ENCODE results near the gene AIG1.
"Not testable (repeated sequence)": the region's sequence is repeated elsewhere in the genome, so short reads cannot be mapped to it uniquely, and the experiment has no call there.

Gene AIG1

GRCh38 chr6:143331362-143331761 is 270.7 kb downstream of the AIG1 start:
- H3K36me3 ChIP-seq (ENCODE audit: control insufficient read depth, insufficient read depth, low read length): no peaks in the 10 kb centered on the region
- no peaks in the 10 kb centered on the region for H3K4me1 ChIP-seq (ENCODE audit: control insufficient read depth, insufficient read depth, low read length)
- no peaks in the 10 kb centered on the region for H3K27me3 ChIP-seq (ENCODE audit: control insufficient read depth, insufficient read depth, low read length)
- H3K4me3 ChIP-seq (ENCODE audit: low read depth, low read length): no peak overlapping the region
- H3K9ac ChIP-seq (ENCODE audit: low read depth, low read length): no peak overlapping the region
- no peaks in the 10 kb centered on the region for H3K9me3 ChIP-seq (ENCODE audit: control insufficient read depth, insufficient read depth, low read length)

DNA sequence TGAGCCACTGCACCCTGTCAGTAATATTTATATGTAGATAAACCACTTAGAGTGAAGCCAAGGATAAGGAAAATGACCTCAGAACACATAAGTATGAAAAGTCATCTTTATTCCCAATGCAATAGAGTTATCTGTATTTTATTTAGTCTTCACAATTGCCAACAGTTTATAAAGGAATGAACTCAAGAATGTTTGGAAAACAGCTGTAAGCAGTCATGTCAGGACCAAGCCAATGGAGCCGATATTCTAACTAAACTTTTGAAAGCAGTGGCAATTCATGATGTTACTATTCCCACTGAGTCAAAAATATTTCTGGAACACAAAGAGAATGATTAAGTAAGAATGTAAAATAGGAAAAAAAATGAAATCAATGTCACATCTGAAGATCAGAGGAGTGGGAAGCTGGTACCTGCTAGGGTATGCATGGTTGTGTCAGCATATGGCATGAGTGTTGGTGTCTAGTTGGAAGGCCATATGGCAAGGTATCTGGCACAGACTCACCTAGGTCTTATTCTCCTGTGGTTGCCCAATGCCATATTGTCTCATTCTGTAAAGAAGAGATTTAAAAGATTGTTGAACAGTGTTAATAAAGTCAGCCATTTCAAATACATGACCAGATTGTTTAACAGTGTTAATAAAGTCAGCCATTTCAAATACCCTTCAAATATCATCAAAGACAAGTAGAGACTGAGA is 271.6 kb downstream of the AIG1 start:
- Histone ChIP-seq H3K36me3 (ENCODE audit: control insufficient read depth, insufficient read depth, low read length) (no peaks in the 10 kb centered on the region), H3K4me1 (ENCODE audit: control insufficient read depth, insufficient read depth, low read length) (no peaks in the 10 kb centered on the region), H3K9ac (ENCODE audit: low read depth, low read length) (no peak overlapping the region), H3K4me3 (ENCODE audit: low read depth, low read length) (no peak overlapping the region), H3K9me3 (ENCODE audit: control insufficient read depth, insufficient read depth, low read length) (no peaks in the 10 kb centered on the region), H3K27me3 (ENCODE audit: control insufficient read depth, insufficient read depth, low read length) (no peaks in the 10 kb centered on the region)

GRCh38 chr6:143333081-143333480 is 272.4 kb downstream of the AIG1 start:
- H3K27me3 ChIP-seq (ENCODE audit: control insufficient read depth, insufficient read depth, low read length): no peaks in the 10 kb centered on the region
- H3K36me3 ChIP-seq (ENCODE audit: control insufficient read depth, insufficient read depth, low read length): no peaks in the 10 kb centered on the region
- H3K9ac ChIP-seq (ENCODE audit: low read depth, low read length): no peak overlapping the region
- H3K4me1 ChIP-seq (ENCODE audit: control insufficient read depth, insufficient read depth, low read length): no peaks in the 10 kb centered on the region
- H3K9me3 ChIP-seq (ENCODE audit: control insufficient read depth, insufficient read depth, low read length): no peaks in the 10 kb centered on the region
- H3K4me3 ChIP-seq (ENCODE audit: low read depth, low read length): no peak overlapping the region

DNA sequence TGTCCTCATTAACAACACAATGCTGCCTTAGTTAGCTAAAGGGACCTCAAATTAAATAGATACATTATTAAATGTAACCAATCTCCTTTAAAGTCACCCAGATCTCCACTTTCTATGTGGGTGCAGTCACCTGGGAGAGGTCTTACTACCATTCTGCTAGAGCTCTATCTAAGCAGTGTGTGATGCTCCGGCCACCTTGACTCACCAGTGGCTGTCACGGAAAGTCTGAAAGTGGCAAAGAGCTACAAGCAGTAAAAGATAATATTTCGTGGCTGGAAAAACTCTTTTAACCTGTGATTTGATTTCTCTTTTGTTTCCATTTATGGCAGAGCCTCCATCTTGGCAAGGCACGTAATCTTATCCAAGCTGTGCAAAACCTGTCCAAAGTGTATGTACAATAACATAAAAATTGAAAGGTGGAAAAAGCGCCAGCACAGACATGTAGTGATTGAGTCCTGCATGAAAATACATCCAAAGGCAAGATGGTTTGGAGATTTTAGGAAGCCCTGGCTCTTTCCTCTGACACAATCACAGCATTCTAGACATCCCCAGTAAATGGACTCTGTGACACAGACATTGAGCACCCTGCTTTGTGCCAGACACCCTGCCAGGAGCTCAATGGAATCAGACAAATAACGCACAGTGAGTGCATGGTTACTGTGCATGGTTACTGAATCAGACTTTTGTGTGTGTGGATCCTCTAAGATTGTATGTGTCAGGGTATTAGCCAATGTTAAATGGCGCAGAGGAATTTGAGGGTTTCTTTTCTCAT is 273.2 kb downstream of the AIG1 start:
- no peaks in the 10 kb centered on the region for H3K36me3 ChIP-seq (ENCODE audit: control insufficient read depth, insufficient read depth, low read length)
- no peaks in the 10 kb centered on the region for H3K27me3 ChIP-seq (ENCODE audit: control insufficient read depth, insufficient read depth, low read length)
- H3K4me1 ChIP-seq (ENCODE audit: control insufficient read depth, insufficient read depth, low read length): no peaks in the 10 kb centered on the region
- H3K9me3 ChIP-seq (ENCODE audit: control insufficient read depth, insufficient read depth, low read length): no peaks in the 10 kb centered on the region
- no peak overlapping the region for H3K9ac ChIP-seq (ENCODE audit: low read depth, low read length)
- no peak overlapping the region for H3K4me3 ChIP-seq (ENCODE audit: low read depth, low read length)

- Histone ChIP-seq H3K9me3 (ENCODE audit: control insufficient read depth, insufficient read depth, low read length) (no peaks in the 10 kb centered on the region), H3K4me3 (ENCODE audit: low read depth, low read length) (no peak overlapping the region), H3K36me3 (ENCODE audit: control insufficient read depth, insufficient read depth, low read length) (no peaks in the 10 kb centered on the region), H3K9ac (ENCODE audit: low read depth, low read length) (no peak overlapping the region), H3K4me1 (ENCODE audit: control insufficient read depth, insufficient read depth, low read length) (no peaks in the 10 kb centered on the region), H3K27me3 (ENCODE audit: control insufficient read depth, insufficient read depth, low read length) (no peaks in the 10 kb centered on the region)
Observed at GRCh38 chr6:143335865-143336264, 275.2 kb downstream of the AIG1 start.

GRCh38 chr6:143336446-143337152 is 275.9 kb downstream of the AIG1 start:
- H3K4me1 ChIP-seq (ENCODE audit: control insufficient read depth, insufficient read depth, low read length): no peaks in the 10 kb centered on the region
- H3K27me3 ChIP-seq (ENCODE audit: control insufficient read depth, insufficient read depth, low read length): no peaks in the 10 kb centered on the region
- H3K9me3 ChIP-seq (ENCODE audit: control insufficient read depth, insufficient read depth, low read length): no peaks in the 10 kb centered on the region
- no peaks in the 10 kb centered on the region for H3K36me3 ChIP-seq (ENCODE audit: control insufficient read depth, insufficient read depth, low read length)
- H3K9ac ChIP-seq (ENCODE audit: low read depth, low read length): no peak overlapping the region
- no peak overlapping the region for H3K4me3 ChIP-seq (ENCODE audit: low read depth, low read length)

- no peaks in the 10 kb centered on the region for H3K4me1 ChIP-seq (ENCODE audit: control insufficient read depth, insufficient read depth, low read length)
- no peaks in the 10 kb centered on the region for H3K27me3 ChIP-seq (ENCODE audit: control insufficient read depth, insufficient read depth, low read length)
- no peaks in the 10 kb centered on the region for H3K9me3 ChIP-seq (ENCODE audit: control insufficient read depth, insufficient read depth, low read length)
- H3K4me3 ChIP-seq (ENCODE audit: low read depth, low read length): no peak overlapping the region
- no peak overlapping the region for H3K9ac ChIP-seq (ENCODE audit: low read depth, low read length)
- no peaks in the 10 kb centered on the region for H3K36me3 ChIP-seq (ENCODE audit: control insufficient read depth, insufficient read depth, low read length)
Observed at GRCh38 chr6:143337201-143337949, 276.7 kb downstream of the AIG1 start.

DNA sequence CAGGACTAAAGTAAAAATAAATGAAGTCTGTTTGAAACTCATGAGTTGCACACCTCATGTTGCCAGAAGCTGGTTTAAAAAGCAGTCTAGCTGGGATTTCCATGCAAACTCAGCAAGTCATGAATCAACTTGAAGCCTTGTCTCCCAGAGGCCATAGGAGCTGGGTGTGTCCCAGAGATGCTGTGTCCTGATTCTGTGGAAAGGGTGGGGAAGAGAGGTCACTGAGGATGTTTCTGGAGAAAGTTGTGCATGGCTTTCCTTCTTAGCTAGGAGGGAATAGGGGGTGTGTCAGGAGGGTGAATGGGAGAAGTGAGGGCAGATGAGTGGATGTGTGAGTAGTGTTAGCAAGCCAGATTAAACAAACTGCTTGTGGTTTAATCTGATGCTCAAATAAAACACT is 278.5 kb downstream of the AIG1 start:
- Histone ChIP-seq H3K4me3 (ENCODE audit: low read depth, low read length) (no peak overlapping the region), H3K27me3 (ENCODE audit: control insufficient read depth, insufficient read depth, low read length) (no peaks in the 10 kb centered on the region), H3K4me1 (ENCODE audit: control insufficient read depth, insufficient read depth, low read length) (no peaks in the 10 kb centered on the region), H3K36me3 (ENCODE audit: control insufficient read depth, insufficient read depth, low read length) (no peaks in the 10 kb centered on the region), H3K9me3 (ENCODE audit: control insufficient read depth, insufficient read depth, low read length) (no peaks in the 10 kb centered on the region), H3K9ac (ENCODE audit: low read depth, low read length) (no peak overlapping the region)

DNA sequence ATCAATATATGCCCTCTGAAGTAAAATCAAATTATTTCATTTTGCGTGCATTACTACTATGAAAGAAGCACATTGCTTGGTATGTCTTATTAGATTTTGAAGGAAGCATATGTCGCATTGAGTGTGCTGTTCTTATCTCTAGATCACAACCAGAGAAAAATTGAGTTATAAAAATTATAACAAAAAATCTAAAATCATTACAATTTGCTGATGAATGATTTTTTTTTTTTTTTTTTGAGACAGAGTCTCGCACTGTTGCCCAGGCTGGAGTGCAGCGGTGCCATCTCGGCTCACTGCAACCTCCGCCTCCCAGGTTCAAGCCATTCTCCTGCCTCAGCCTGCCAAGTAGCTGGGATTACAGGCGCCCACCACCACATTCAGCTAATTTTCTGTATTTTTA is 284.8 kb downstream of the AIG1 start:
- H3K9ac ChIP-seq (ENCODE audit: low read depth, low read length); H3K9me3 ChIP-seq (ENCODE audit: control insufficient read depth, insufficient read depth, low read length); H3K36me3 ChIP-seq (ENCODE audit: control insufficient read depth, insufficient read depth, low read length); H3K27me3 ChIP-seq (ENCODE audit: control insufficient read depth, insufficient read depth, low read length); H3K4me1 ChIP-seq (ENCODE audit: control insufficient read depth, insufficient read depth, low read length); H3K4me3 ChIP-seq (ENCODE audit: low read depth, low read length): not testable (repeated sequence)

DNA sequence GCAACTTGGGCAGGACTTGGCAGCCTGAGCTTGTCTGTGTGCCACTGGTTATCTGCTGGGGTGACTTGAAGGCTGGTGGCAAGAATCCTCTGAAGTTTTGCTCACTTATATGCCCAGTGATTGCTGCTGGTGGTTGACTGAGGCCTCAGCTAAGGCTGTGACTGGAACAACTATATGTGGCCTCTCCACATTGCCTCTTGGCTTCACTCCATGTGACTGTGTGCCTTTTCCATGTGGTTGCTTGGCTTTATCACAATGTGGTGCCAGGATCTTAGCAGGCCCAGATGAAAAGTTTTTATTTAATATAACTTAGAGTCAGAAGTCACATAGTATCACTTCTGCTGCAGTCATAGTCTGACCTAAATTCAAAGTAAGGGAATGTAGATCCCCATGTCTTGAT is 285.3 kb downstream of the AIG1 start:
- Histone ChIP-seq H3K9ac (ENCODE audit: low read depth, low read length) (no peak overlapping the region), H3K27me3 (ENCODE audit: control insufficient read depth, insufficient read depth, low read length) (no peaks in the 10 kb centered on the region), H3K4me1 (ENCODE audit: control insufficient read depth, insufficient read depth, low read length) (no peaks in the 10 kb centered on the region), H3K36me3 (ENCODE audit: control insufficient read depth, insufficient read depth, low read length) (no peaks in the 10 kb centered on the region), H3K4me3 (ENCODE audit: low read depth, low read length) (no peak overlapping the region), H3K9me3 (ENCODE audit: control insufficient read depth, insufficient read depth, low read length) (no peaks in the 10 kb centered on the region)

DNA sequence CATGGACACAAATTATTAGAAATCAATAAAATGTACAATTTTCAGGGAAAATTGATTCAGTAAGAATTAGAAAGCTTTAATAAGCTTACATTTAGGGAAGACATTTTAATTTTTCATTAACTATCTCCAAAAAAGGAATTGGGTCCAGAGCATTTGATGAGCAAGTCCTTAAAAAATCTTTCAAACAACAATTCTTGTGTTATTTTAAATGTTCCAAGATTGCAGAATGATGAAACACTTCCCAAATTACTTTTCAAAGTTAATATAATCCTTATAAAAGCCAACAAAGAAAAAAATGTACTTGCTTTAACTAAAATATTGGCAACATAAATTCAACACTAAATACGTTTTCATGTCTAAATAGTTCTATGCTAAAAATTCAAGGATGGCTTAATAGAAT is 287.8 kb downstream of the AIG1 start:
- Histone ChIP-seq H3K4me3 (ENCODE audit: low read depth, low read length) (no peak overlapping the region), H3K4me1 (ENCODE audit: control insufficient read depth, insufficient read depth, low read length) (no peaks in the 10 kb centered on the region), H3K9ac (ENCODE audit: low read depth, low read length) (no peak overlapping the region), H3K9me3 (ENCODE audit: control insufficient read depth, insufficient read depth, low read length) (no peaks in the 10 kb centered on the region), H3K36me3 (ENCODE audit: control insufficient read depth, insufficient read depth, low read length) (no peaks in the 10 kb centered on the region), H3K27me3 (ENCODE audit: control insufficient read depth, insufficient read depth, low read length) (no peaks in the 10 kb centered on the region)
